Left renal cortex interstitium (tissue), 4 donors: ENCODE data around the gene SAMD4A. TPM values are rescaled to one million over a fixed set of nuclear protein-coding genes. Genes with fewer than 3 reads are reported as not detected.
"Not testable (repeated sequence)": the region's sequence is repeated elsewhere in the genome, so short reads cannot be mapped to it uniquely, and the experiment has no call there.

ENCODE experiments used
- DNase-seq, 4 donors: peaks; one replicate each; pipeline ENCODE4 v3.0.0-alpha.2; 2013; ENCODE audit warnings: low read depth in 4 of 4, low spot score in 2 of 4, missing footprints in 1 of 4
- polyA plus RNA-seq, 4 donors: library from polyadenylated mRNA; unstranded; fragments of 120-200 nt; gene quantifications; one replicate each; pipeline ENCODE4 v1.2.1, GENCODE V29; 2013; ENCODE audit not compliant: insufficient read length in 4 of 4

Gene SAMD4A
- polyA plus RNA-seq, 4 donors, result 8.2 to 11.3 (median 9.9) TPM

DNA sequence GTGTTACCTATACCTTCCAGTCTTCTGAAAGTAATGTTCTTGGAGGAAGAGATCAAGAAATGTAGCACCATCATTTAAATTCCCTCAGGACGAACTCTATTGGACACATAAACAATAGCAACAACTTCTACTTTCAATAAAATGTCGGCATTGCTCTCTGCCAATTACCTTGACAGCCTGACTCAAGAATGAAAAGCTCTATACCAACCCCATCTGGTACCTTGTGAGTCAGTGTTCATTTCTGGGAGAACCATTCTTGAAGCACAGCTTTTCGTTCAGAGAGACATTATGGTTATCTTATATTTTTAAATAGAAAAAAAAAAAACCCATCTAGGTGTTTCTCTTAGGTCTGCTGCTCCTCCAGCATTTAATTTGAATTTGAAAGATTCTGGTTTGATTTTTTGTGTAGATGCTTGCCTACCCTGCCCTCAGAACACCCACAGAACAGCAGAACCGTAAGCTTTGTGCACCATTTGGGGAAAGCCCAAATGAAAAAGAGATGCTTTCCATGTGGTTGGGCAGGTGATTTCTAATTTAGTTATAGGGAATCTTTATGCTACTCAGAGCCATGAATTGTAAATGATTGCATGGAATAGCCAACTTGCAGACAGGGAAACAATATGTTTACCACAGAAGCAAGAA lies 156.0 kb downstream of the SAMD4A start:
- DNase-seq, result no peak

DNA sequence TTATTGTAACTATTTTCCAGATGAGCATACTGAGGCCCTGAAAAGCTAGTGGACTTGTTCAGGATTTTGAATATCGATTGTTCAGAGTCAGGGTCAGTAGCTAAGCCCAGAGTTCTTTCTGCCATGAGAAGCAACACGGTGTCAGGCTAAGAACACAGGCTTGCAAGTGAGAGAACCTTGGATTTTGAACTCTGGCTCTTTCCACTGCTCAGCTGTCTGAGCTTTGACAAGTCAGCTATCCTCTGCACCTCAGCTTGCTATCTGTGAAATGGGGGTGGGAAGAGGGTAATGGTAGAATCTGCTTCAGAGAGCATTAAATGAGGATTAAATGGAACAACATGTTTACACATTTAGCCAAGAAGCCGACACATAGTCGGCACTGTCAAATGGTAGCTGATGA lies 157.2 kb downstream of the SAMD4A start:
- no peak for DNase-seq

DNA sequence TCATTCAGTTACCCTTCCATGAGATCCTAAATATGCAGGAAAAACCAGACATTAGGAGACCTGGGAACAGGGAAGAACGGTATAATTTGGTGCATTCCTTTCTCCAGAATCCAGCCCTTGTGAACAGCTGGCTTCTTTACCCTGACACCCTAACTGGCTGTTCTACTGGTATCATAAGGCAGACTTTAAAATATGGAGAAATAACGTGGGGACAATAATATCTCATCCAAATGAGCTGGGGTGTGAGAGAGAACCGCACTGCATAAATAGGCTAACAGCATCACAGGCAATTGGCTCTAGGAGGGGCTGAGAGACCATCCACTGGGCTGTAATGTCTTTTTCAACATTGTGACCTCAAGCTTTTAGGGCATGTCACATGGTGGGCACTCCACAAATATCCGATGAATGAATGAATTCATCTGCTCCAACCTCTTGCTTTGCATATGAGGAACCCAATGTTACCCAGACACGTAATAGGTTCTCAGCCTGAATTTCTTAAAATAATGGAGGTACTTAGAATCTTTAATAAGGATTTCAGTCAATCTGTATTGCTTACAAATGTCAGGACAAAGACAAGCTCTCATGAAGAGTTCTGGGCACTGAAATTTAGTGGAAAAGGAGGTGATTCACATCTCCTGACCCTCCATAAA lies 157.9 kb downstream of the SAMD4A start:
- DNase-seq, result no peak

DNA sequence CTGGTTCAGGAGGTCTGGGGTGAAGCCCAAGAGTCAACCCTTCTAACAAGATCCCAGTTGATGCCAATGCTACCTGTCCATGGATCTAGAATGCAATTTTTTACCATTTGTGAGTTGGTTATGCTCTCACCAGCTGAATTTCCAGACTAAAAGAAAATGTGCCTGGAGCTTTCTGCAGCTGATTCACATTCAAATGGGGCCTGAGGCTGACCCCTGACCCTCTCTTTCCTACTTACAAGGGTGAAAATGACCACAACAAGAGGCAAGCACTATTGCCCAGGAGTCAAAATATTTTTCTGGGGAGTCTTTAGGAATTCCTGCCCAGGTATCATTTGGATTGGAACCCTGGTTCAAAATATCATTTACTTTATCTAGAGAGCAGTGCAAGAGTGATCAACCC lies 159.1 kb downstream of the SAMD4A start:
- no peak for DNase-seq

DNA sequence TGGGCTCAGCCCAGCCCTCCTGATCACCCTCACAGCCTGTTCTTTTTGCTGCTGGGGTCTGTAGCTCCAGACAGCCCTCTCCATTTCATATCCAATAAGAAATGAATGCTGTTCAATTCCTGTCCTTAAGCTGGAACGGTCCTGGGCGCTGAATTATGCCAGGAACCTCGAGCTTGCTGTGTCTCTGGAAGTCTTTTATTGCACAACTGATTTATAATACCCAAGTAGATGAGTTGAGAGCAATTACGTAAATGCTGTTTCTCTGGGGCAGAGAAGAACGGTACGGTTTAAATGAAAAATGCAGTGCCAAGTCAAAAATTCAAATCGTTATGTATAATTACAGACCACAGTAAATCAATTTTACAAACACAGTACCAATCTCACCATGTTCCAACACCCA lies 161.0 kb downstream of the SAMD4A start:
- DNase-seq, result no peak

DNA sequence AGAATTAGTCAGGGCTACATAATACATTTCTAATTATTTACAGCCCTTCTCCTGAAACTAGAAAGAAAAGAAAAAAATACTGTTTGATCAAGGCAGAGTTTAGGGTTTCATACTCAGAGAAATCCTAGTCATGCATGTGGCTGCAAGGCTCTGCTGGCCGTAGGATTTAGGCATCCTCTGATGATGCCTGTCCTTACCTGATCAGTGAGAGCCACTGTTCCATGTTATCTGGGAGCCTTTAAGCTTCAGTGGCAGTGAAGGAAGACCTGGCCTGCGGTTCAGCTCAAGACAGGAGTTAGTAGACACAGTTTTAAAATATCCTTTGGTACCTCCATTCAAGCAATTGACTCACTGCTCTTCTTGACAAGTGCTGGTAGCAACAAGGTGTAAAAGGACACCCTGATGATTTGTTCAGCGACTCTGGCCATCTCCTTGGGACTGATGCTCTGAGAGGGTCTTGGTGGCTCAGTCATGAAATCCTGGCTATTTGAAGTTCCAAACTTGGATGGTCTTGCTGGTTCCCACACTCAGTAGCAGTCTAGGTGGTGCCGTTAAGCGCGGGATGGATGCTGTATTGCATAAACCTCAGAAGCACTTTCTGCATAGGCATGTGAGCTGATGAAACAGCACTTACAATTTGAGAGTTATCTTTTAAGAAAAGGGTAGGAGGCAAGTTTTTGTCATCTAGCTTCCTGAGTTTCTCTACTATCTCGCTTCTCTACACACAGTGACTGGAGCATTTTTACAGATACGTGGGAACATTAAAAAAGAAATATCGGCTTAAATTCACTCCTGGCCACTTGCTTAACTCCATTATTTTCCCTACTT lies 162.0 kb downstream of the SAMD4A start:
- no peak for DNase-seq

DNA sequence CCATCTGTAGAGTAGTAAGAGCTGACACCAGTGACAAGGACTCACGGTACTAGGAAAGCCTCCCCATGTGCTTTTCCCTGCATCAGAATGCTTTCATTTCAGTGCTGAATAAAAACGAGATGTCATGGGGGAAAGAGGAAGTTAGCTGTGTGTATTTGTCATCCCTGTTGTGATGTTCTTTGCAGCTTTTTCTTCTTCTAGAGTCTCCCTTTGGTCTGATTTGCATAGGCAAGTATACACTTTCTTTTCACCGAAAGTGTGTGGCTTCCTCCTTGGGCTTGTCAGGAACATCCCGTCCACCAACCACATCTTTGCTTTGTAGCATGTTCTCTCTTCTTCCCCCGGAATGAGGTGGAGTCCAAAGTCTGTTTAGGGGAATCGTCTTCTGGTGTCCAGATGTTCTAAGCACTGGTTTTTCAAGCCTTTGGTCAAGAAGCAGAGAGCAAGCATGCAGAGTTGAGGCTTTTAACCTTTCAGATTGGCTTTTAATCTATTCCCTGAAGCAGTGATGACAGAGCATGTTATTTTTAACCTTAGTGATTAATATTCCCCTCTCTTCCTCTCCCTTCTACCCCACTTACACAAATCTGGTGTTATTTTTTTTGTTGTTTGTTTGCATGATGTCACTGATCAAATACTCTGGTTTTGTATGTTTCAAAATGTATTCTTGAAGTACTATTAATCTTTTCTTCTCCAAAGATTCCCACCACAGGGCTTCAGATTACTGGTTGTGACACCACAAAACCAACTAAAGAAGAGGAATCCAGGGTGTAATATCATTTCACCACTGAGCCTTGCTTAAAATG lies 163.4 kb downstream of the SAMD4A start:
- DNase-seq, result no peak

DNA sequence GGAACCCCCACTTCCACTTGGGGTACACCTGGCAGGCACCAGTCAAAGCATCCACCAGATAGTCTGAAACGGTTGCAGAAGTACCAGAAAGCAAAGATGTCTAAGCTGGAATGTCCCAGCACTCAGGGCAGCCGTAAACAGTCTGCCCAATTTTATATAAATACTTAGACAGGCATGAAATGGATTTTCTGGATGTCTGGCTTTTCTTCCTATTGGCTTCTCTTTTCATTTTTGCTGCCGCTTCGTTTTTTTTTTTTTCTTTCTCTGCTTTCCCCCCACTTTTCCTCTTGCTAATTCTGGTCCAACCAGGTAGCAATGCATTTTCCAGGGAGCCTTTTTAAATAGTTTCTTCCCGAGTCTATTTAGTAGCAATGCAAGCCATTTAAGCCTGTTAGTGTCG lies 168.0 kb downstream of the SAMD4A start:
- DNase-seq, result no peak

DNA sequence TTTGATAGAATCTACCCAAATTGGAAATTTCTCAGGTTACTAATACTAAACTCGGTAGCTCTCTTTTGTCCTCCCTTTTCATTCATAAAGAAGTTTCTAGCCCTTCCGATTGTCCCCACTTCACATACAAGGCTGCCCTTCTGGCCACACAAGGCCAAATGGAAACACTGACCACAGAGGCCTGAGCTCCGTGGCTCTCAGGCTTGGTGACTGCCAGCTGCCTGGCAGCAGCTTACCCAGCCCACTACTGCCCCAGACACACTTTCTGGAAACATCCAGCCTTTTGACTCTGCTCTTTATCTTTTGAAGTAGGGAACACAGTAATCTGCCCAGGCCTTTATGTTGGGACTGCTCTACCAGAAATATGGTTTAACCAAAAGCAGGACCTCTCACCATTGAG lies 168.5 kb downstream of the SAMD4A start:
- no peak for DNase-seq

DNA sequence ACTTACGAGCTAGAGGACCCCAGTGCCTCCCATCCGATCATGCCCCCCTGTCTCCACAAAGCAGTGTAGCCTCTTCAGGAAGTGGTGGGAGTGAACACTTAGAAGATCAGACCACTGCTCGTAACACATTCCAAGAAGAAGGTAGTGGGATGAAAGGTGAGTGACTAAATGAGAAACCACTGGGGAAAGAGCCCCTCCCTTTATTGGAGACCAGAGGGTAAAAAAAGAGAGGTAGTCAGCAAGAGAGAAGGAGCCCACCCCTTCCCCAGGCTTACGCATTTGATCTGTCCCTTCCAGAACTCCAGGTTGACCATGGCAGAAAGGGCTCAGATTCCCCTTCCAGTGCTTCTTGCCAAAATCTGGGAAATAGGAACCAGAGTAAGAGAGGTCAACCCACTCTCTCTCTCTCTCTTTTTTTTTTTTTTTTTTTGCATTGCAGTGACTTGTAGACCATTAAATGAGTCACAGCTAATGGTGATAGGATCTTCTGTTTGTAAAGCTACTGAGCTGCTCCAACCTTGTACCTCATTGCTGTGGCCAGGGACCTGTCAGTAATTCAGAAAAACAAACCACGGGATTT lies 170.3 kb downstream of the SAMD4A start:
- no peak for DNase-seq

DNA sequence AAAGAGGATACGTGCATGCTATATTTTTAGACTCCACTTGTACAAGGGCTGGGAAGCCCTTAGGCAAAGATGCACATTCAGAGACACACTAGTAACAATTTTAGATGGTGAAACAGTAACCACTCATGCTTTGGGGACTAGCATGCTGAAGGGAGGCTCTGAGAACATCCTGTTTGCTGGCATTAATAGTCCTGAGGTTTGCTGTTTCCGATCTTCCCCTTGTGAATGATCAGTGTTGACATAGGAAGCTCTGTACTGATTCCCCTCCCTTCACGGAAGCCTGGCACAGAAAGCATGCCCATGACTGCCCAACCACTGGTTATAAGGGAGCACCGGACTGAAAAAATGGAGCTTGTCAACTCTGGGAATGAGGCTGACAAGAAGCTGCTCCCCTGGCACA lies 171.1 kb downstream of the SAMD4A start:
- no peak for DNase-seq

DNA sequence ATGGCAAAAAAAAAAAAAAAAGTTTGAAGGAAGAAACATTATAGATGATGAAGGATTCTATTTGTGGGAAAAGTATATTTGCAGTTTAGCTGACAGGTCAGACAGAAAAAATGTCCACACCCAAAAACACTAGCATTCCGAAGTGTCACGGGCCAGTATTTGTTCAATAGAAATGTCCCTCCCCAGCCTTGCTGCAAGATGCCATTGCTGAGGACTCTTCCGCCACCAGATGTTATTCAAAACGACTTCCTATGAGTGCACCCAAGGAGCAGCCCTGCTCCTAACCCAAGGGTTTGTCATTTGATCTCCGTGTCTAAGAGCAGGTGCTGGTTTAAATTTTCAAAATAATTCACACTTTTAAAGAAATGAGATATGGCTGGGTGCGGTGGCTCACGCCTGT lies 172.6 kb downstream of the SAMD4A start:
- no peak for DNase-seq

DNA sequence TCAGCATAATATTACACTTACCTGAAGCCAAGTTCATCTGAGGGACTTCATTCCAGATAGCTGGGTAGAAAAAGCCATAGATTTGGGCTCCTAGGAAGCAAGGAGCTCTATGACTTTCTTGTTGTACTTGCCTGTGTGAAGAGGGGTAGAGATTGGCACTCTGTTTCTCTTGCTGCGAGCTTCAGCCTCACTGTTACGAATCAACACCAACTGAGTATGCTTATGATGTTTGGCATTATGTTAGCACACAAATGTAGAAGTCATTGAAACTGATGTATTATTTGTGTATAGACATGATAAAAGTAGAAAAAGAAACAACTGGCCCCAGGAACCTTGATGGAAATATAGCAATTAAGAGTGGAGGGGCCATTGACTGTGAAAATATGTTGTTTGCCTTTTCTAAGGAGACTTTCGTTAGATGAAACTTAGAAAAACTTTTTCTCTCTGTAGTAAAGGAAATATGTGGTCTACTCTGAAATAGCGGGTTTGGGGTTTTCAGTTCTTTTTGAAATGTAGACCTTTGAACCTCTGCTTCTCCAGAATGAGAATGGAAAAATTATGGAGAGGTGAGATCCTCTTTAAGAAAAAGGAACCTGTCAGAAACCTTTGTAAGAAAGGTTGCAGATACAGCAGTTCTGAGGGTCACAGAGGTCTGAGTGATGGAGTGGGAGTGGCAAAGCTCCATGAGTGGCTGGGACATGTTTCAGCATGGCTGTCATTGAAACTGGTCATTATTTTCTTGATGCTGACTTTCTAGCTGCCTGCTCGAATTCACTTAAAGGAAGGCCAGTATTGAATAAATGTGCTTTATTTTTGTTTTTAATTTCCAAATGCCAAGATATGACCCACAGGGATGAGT lies 175.8 kb downstream of the SAMD4A start:
- DNase-seq, result no peak

DNA sequence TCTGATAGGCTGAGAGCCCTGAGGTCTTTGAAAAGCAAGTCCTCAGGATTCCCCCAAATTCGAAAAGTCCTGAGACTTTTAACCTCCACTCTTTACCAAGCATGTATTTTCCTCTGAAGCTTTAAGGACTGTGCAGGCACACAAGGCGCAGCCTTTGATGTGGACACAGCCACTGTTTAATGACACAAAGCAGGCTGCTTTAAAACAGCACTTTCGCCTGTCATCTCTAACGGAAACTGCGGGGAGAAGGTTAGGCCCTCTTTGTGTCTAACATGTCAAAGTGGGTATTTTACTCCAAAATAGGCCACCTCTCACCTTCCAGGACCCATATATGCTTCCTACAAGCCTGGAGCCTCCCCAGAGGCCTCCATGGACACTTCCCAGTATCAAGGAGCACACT lies 176.5 kb downstream of the SAMD4A start:
- no peak for DNase-seq

DNA sequence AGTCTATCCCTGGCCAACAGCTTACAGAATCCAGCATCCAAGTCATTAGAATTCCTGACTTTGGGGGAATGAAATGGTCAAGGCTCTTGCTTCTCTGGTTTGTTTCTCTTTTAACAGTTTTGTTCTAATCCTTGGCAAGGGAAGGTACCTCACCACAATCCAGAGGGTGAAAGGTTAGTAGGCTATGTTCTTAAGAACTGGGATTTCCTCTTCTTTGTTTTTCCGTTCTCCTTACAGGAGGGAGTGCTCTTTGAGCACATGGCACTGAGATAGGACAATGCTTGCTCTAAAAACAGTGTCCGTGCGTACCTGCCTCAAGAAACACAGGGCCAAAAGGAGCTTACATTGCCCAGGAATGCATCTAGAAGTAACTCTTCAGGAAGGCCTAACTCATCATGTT lies 179.1 kb downstream of the SAMD4A start:
- DNase-seq, result no peak

DNA sequence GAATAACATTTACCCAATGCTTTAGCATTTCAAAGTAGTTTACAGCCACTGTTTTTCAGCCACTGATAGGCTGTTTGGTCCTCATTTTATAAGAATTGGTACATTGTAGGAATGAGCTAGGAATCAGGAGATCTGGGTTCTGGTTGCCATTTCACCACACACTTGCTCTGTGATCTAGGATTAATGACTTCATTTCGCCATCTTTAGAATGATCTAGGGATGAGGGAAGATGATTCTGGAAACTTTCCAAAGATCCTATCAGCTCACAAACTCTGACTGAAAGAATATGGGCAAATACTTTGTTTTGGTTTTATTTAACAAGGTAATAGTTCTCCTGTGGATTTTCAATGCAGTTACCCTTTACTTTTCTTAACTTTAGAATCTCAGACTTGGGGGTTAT lies 180.7 kb downstream of the SAMD4A start:
- no peak for DNase-seq

DNA sequence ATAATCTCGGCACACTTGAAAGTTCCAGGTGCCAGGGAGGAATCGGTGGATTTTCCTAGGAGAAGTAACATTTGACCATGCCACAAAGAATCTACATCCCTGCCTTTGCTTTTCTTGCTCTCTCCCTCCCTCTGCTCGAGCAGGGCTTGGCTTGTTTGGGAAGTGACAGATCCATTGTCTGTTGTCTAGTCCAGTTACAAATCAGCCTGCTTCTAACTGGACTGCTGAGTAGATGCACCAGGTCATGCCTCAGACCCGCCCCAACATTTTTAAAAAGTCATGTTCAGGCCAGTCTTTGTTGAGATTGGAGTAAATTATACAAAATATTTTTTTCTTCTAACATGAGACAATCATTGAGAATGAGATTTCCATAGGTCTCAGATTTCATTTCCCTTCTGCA lies 182.3 kb downstream of the SAMD4A start:
- no peak for DNase-seq

DNA sequence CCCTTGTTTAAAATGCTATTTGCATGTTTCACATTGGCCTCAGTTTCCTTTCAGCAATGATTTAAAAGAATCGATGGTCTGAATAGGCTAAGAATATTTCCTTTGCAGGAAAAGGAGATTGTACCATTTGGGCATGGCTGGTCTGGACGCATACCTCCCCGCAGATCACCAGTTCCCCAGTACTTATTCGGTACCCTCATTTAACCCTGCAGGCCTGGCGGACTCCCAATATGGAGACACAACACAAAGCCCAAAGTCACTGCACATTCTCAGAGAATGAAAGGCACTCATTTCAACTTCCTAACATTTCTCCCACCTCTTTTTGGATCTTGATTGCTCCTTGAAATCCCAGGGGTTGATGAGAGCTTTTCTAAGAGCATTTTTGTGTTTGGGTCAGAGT lies 182.8 kb downstream of the SAMD4A start:
- no peak for DNase-seq

DNA sequence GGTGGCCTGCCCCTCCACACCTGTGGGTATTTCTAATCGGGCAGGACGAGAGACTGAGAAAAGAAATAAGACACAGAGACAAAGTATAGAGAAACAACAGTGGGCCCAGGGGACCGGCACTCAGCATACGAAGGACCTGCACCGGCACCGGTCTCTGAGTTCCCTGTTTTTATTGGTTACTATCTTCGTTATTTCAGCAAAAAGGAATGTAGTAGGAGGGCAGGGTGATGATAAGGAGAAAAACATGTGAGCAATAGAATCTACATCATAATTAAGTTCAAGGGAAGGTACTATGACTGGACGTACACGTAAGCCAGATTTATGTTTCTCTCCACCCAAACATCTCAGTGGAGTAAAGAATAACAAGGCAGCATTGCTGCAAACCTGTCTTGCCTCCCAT lies 185.7 kb downstream of the SAMD4A start:
- DNase-seq, result not testable (repeated sequence)

DNA sequence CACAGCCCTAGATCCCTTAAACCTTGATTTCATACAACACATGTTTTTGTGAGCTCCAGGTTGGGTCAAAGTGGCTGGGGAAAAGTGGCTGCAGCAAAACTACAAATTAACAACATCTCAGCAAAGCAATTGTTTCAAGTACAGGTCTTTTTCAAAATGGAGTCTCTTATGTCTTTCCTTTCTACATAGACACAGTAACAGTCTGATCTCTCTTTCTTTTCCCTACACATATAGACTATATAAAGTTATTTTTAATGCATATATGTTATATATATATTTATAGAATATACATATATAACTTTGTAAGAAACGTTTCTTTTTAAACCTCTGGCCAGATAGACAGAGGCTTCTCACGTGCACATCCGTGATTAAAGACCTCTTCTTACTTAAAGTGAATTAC lies 186.5 kb downstream of the SAMD4A start:
- DNase-seq, result not testable (repeated sequence)
